ENCODE data around the gene RFC2. TPM values are rescaled to one million over a fixed set of nuclear protein-coding genes. Genes with fewer than 3 reads are reported as not detected.

RFC2 gene
- 10 to 100 TPM in 5 of 6 experiments, 1 to 10 TPM in 1; 8.0 to 21.3 (median 12.2) TPM for total RNA-seq
- long read RNA-seq, partial matches to known transcripts, result 0 of 2 reads
- long read RNA-seq, other reads (novel, unspliced or antisense), result 1 of 2 reads

DNA sequence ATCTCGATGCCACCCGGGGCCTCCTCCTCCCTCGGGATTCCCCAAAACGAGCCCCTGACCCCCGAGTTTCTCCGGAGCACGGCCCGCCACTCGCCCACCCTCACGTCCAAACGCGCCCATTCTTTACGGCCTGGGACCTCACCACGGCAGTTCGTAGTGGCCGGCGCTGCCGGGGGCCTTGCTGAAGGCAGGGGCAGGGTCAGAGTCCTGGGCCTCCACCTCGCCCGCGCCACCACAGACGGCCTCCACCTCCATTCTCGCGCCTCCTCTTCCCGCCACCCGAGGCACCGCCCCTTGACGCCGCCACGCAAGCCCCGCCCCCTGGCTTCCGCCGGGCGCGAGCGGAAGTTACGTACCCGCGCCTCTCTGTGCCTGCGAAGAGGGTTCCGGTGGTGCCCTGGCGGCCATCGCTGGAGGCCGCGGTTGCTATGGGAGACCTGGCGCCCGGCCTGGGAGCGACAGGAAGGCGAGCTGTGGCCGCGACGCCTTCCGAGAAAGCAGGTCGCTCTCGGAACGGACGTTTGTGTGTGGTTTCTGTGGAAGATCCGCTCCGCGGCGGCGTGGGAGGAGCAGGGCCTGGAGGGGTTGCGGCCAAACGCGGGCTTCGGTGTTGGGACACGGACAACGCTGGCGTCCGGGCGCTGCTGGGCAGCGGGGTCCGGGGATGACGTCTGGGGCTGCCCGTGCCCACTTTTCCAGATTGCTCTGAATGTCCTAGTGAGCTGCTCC lies at the start of gene RFC2:
Gene RFC2, minus strand, starts transcription at position 271 of the 729 bp plus-strand sequence. Its CDS starts 16 bp downstream, at position 255.
- Histone ChIP-seq H3K4me1 (peaks cover 0 to 27% (median 7%) of the 10 kb centered on the region in 4 donors), H3K27ac (peak within 1 kb of the TSS; percentile 73 to 87 (median 74)), H3K36me3 (peaks cover 0 to 7% (median 0%) of the 10 kb centered on the region in 4 donors), H3K9me3 (no peaks in the 10 kb centered on the region), H3K27me3 (no peaks in the 10 kb centered on the region), H3K4me3 (peak within 1 kb of the TSS; percentile 65 to 78 (median 65))
- WGBS (ENCODE audit: insufficient coverage, low coverage, low lambda C conversion rate, missing lambda C conversion rate), result 1% methylated on average over 17 of the region's 75 CpGs
- TF ChIP-seq POLR2A (IDR thresholded peaks at IDR 0.05), result peak; percentile 79
- TF ChIP-seq, protein P1, sequence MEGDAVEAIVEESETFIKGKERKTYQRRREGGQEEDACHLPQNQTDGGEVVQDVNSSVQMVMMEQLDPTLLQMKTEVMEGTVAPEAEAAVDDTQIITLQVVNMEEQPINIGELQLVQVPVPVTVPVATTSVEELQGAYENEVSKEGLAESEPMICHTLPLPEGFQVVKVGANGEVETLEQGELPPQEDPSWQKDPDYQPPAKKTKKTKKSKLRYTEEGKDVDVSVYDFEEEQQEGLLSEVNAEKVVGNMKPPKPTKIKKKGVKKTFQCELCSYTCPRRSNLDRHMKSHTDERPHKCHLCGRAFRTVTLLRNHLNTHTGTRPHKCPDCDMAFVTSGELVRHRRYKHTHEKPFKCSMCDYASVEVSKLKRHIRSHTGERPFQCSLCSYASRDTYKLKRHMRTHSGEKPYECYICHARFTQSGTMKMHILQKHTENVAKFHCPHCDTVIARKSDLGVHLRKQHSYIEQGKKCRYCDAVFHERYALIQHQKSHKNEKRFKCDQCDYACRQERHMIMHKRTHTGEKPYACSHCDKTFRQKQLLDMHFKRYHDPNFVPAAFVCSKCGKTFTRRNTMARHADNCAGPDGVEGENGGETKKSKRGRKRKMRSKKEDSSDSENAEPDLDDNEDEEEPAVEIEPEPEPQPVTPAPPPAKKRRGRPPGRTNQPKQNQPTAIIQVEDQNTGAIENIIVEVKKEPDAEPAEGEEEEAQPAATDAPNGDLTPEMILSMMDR (IDR thresholded peaks at IDR 0.05), result peak in 3 of 4 donors; percentile 19 to 59 (median 28)
- ATAC-seq, result peak; percentile 98 to 99 (median 98)
- intact Hi-C loops (cut with DNase I), result no loop called here
- peak; percentile 98 to 99 (median 98) for DNase-seq

- TF ChIP-seq, protein P1 (IDR thresholded peaks at IDR 0.05), result no peak
- TF ChIP-seq POLR2A (IDR thresholded peaks at IDR 0.05), result no peak
- no peak for DNase-seq
- no peaks in the 10 kb centered on the region for H3K36me3 ChIP-seq
- no peaks in the 10 kb centered on the region for H3K9me3 ChIP-seq
- 83% methylated on average over 1 of the region's 10 CpGs for WGBS (ENCODE audit: insufficient coverage, low coverage, low lambda C conversion rate, missing lambda C conversion rate)
- ATAC-seq, result peak in 1 of 4 donors; percentile 13
- H3K27me3 ChIP-seq, result no peaks in the 10 kb centered on the region
- intact Hi-C loops (cut with DNase I), result no loop called here
- H3K4me1 ChIP-seq, result no peaks in the 10 kb centered on the region
- H3K27ac ChIP-seq, result no peak overlapping the region
- H3K4me3 ChIP-seq, result no peak overlapping the region
Observed at GRCh38 chr7:74302745-74303221, 48.6 kb upstream of the RFC2 start.

DNA sequence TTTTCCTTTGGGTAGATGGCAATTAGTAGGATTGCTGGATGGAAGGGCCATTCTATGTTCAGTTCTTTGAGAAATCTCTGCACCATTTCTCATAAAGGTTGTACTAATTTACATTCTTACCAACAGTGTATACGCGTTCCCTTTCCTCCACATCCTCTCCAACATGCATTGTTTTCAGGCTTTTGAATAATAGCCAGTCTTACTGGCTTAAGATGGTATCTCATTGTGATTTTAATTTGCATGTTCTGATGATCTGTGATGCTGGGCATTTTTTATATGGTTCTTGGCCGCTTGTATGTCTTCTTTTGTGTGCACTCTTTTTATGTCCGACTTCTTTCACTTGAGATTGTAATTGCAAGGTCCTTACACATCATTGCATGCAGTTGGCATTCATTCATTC lies 46.7 kb upstream of the RFC2 start:
- intact Hi-C loops (cut with DNase I), result no loop called here
- no peak for TF ChIP-seq POLR2A (IDR thresholded peaks at IDR 0.05)
- TF ChIP-seq, protein P1 (IDR thresholded peaks at IDR 0.05), result no peak
- 77% methylated on average over 4 of the region's 4 CpGs for WGBS (ENCODE audit: insufficient coverage, low coverage, low lambda C conversion rate, missing lambda C conversion rate)
- Histone ChIP-seq H3K4me3 (no peak overlapping the region), H3K9me3 (no peaks in the 10 kb centered on the region), H3K4me1 (no peaks in the 10 kb centered on the region), H3K36me3 (no peaks in the 10 kb centered on the region), H3K27me3 (no peaks in the 10 kb centered on the region), H3K27ac (no peak overlapping the region)
- DNase-seq (no peak), ATAC-seq (no peak)

DNA sequence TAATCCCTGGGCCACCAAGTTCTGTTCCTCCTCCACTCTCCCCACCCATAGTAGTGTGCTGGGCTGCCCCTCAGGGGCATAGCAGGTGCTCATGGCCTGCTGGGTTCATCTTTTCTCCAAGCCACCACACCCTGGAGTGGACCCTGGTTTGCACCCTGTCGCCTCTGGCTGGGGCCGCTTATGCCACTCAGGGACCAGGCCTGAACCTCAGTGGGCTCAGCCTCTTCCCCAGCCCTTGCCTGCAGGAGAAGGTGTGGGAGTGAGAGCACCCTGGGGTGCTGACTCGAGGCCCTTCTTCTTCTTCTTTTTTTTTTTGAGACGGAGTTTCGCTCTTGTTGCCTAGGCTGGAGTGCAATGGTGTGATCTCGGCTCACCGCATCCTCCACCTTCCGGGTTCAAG lies 45.2 kb upstream of the RFC2 start:
- DNase-seq (no peak), ATAC-seq (peak in 1 of 4 donors; percentile 25)
- WGBS (ENCODE audit: insufficient coverage, low coverage, low lambda C conversion rate, missing lambda C conversion rate), result 71% methylated on average over 6 of the region's 8 CpGs
- Histone ChIP-seq H3K4me1 (peaks cover 0 to 5% (median 0%) of the 10 kb centered on the region in 4 donors), H3K36me3 (no peaks in the 10 kb centered on the region), H3K4me3 (no peak overlapping the region), H3K27ac (no peak overlapping the region), H3K9me3 (no peaks in the 10 kb centered on the region), H3K27me3 (no peaks in the 10 kb centered on the region)
- intact Hi-C loops (cut with DNase I), result no loop called here
- TF ChIP-seq POLR2A (IDR thresholded peaks at IDR 0.05), result no peak
- TF ChIP-seq, protein P1 (IDR thresholded peaks at IDR 0.05), result no peak

All from right lobe of liver (tissue), 6 donors.